ENCODE results near the gene OPRL1. TPM values are rescaled to one million over a fixed set of nuclear protein-coding genes. Genes with fewer than 3 reads are reported as not detected.
"Not testable (repeated sequence)": the region's sequence is repeated elsewhere in the genome, so short reads cannot be mapped to it uniquely, and the experiment has no call there.

Gene OPRL1
- total RNA-seq, 1 experiment from 2014 or later: 1.5 TPM

DNA sequence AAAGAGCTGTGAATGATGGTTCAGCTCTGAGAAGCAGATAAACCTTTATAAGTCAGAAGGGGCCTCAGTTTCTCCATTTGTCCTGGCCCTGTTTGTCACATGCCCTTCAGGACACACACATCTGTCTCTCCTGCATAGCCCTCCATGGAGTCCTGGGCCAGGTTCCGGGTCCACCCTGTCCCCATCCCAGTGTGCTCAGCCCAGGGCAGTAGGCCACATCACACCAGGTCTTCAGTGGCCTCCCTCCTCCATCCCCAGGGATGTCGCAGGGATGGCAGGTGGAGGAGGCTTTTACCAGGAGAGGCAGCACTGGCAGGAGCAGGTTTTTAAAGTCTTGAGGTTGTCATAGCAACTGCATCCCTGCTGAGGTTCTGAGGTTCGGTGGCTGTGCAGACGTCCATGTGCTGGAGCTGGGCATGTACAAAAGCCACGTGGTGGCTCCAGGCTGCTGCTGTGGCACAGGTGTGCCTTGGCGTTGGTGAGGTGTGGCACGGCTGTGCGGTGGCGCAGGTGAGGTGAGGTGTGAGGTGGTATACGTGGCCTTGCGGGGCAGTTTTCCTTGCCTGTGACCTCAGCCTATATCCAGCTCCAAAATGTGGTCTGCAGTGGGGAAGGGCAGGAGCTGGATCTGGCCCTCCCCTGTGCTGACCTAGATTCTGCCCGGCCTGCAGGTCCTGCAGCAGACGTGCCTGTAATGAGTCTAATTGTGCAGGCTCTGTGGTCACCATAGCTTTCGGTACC is 35.5 kb downstream of the OPRL1 start:
- TF ChIP-seq EZH2 (IDR thresholded peaks at IDR 0.05; ENCODE audit: low read depth): no peak
- TF ChIP-seq, protein P1, sequence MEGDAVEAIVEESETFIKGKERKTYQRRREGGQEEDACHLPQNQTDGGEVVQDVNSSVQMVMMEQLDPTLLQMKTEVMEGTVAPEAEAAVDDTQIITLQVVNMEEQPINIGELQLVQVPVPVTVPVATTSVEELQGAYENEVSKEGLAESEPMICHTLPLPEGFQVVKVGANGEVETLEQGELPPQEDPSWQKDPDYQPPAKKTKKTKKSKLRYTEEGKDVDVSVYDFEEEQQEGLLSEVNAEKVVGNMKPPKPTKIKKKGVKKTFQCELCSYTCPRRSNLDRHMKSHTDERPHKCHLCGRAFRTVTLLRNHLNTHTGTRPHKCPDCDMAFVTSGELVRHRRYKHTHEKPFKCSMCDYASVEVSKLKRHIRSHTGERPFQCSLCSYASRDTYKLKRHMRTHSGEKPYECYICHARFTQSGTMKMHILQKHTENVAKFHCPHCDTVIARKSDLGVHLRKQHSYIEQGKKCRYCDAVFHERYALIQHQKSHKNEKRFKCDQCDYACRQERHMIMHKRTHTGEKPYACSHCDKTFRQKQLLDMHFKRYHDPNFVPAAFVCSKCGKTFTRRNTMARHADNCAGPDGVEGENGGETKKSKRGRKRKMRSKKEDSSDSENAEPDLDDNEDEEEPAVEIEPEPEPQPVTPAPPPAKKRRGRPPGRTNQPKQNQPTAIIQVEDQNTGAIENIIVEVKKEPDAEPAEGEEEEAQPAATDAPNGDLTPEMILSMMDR (conservative IDR thresholded peaks at IDR 0.05): no peak
- peak in 1 of 2 experiments; percentile 31 for DNase-seq
- H3K79me2 ChIP-seq (ENCODE audit: low read depth): no peaks in the 10 kb centered on the region
- H3K36me3 ChIP-seq (ENCODE audit: low read depth): no peaks in the 10 kb centered on the region
- H3K4me3 ChIP-seq: no peak overlapping the region
- H3F3A ChIP-seq (ENCODE audit: insufficient read depth, low read depth): peaks cover 6% of the 10 kb centered on the region; the same call in 1 of the 2 replicates
- ChIA-PET CTCF (no interaction called here), POLR2A (ENCODE audit: unreplicated experiment) (interaction anchor here (0.6 kb wide), 1 partner anchor 433 kb away, joined by 6 read pairs; no protein-coding TSS in a partner anchor)
- H3K27me3 ChIP-seq (ENCODE audit: insufficient read depth, low read depth): peaks cover 55% of the 10 kb centered on the region
- no peaks in the 10 kb centered on the region for H3K9me3 ChIP-seq (ENCODE audit: insufficient read depth, low read depth)
- no peak overlapping the region for H2AFZ ChIP-seq
- no peaks in the 10 kb centered on the region for H3K4me1 ChIP-seq (replicated peaks; ENCODE audit: insufficient read depth)
- no peaks in the 10 kb centered on the region for H4K20me1 ChIP-seq (ENCODE audit: insufficient read depth)
- no TSS peak for BruUV-seq (replicated peaks)
- H3K4me2 ChIP-seq: no peak overlapping the region
- intact Hi-C loops (cut with micrococcal nuclease; ENCODE audit: unreplicated experiment): no loop called here
- no peak overlapping the region for H3K27ac ChIP-seq
- no peaks in the 10 kb centered on the region for H3K9me2 ChIP-seq (ENCODE audit: insufficient read depth)

DNA sequence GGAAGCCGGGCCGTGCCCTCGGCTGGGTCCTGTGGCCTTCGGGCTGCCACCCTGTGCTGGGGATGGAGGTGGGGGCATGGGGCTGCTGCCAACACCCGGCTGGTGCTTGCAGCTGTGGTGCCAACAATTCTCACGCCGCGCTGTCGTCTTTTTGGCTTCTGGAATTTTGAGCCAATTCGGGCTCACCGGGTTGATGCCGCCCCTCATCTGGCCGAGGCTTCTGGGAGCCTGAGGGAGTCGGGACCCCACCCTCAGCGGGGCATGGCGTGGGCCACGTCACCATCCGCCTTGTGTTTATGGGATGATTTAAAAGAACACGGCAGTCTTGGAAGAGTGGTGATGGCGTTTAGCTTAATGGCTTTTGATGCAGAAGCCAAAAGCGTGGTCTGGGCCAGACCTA is 36.1 kb downstream of the OPRL1 start:
- H3K27ac ChIP-seq: no peak overlapping the region
- H3F3A ChIP-seq (ENCODE audit: insufficient read depth, low read depth): peaks cover 6% of the 10 kb centered on the region; the same call in 1 of the 2 replicates
- H3K4me1 ChIP-seq (replicated peaks; ENCODE audit: insufficient read depth): no peaks in the 10 kb centered on the region
- H3K4me2 ChIP-seq: no peak overlapping the region
- no peaks in the 10 kb centered on the region for H3K9me2 ChIP-seq (ENCODE audit: insufficient read depth)
- no peaks in the 10 kb centered on the region for H3K9me3 ChIP-seq (ENCODE audit: insufficient read depth, low read depth)
- H3K27me3 ChIP-seq (ENCODE audit: insufficient read depth, low read depth): peaks cover 53% of the 10 kb centered on the region
- no peak overlapping the region for H2AFZ ChIP-seq
- no peaks in the 10 kb centered on the region for H3K36me3 ChIP-seq (ENCODE audit: low read depth)
- ChIA-PET POLR2A (ENCODE audit: unreplicated experiment) (interaction anchor here (0.7 kb wide), 1 partner anchor 106 kb away, joined by 3 read pairs; no protein-coding TSS in a partner anchor), CTCF (no interaction called here)
- peak in 1 of 2 experiments; percentile 25 for DNase-seq
- intact Hi-C loops (cut with micrococcal nuclease; ENCODE audit: unreplicated experiment): no loop called here
- no peaks in the 10 kb centered on the region for H4K20me1 ChIP-seq (ENCODE audit: insufficient read depth)
- no peak for TF ChIP-seq EZH2 (IDR thresholded peaks at IDR 0.05; ENCODE audit: low read depth)
- TF ChIP-seq, protein P1 (conservative IDR thresholded peaks at IDR 0.05): no peak
- BruUV-seq (replicated peaks): no TSS peak
- no peak overlapping the region for H3K4me3 ChIP-seq
- H3K79me2 ChIP-seq (ENCODE audit: low read depth): no peaks in the 10 kb centered on the region

DNA sequence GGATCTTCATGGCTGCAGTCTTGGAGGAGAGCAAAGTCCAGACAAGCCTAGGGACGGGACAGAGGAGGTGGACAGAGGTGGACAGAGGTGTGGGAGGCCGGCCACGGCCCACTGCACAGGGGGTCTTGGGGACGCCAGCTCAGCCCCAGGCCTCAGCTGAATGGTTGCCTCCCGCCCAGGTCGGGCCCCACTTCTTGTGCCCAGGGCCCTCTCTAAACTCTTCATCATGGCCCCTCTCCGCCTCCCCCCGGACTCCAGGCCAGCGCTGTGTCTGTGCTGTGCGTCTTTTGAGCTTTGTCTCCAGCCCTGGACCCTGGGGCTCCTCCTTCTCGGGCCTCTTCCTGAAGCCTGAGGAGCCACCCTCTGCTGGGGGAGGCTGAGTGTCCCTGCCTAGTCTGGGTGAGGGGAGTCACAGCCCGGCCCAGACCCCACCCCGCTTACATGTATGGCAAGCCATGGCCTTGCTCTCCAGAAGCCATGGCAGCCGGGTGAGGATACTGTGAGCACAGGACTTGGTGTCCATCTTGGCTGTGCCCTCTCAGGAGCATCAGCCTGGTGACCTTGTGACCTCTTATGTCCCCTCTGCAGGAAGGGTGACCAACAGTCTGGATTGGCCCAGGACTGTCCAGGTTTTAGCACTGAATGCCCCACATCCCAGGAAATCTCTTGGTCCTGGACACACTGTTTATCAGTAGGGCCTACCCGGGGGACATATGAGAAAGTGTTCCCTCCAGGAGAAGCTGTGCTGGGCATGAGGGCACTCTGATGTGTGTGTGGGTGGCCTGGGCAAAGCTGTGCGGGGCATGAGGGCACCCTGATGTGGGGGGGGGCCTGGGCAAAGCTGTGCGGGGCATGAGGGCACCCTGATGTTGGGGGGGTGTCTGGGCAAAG is 36.9 kb downstream of the OPRL1 start:
- no peak overlapping the region for H3K4me3 ChIP-seq
- intact Hi-C loops (cut with micrococcal nuclease; ENCODE audit: unreplicated experiment): no loop called here
- peaks cover 55% of the 10 kb centered on the region for H3K27me3 ChIP-seq (ENCODE audit: insufficient read depth, low read depth)
- no peak for TF ChIP-seq EZH2 (IDR thresholded peaks at IDR 0.05; ENCODE audit: low read depth)
- TF ChIP-seq, protein P1 (conservative IDR thresholded peaks at IDR 0.05): no peak
- H3K27ac ChIP-seq: no peak overlapping the region
- ChIA-PET CTCF (interaction anchor here (0.6 kb wide), 1 partner anchor 14 kb away, joined by 9 read pairs; no protein-coding TSS in a partner anchor), POLR2A (ENCODE audit: unreplicated experiment) (interaction anchor here (0.7 kb wide), 1 partner anchor 105 kb away, joined by 3 read pairs; no protein-coding TSS in a partner anchor)
- peaks cover 6% of the 10 kb centered on the region; the same call in 1 of the 2 replicates for H3F3A ChIP-seq (ENCODE audit: insufficient read depth, low read depth)
- no peaks in the 10 kb centered on the region for H3K9me2 ChIP-seq (ENCODE audit: insufficient read depth)
- H3K4me1 ChIP-seq (replicated peaks; ENCODE audit: insufficient read depth): no peaks in the 10 kb centered on the region
- peak in 1 of 2 experiments; percentile 33 for DNase-seq
- H2AFZ ChIP-seq: no peak overlapping the region
- no peaks in the 10 kb centered on the region for H3K9me3 ChIP-seq (ENCODE audit: insufficient read depth, low read depth)
- H3K4me2 ChIP-seq: no peak overlapping the region
- H3K36me3 ChIP-seq (ENCODE audit: low read depth): no peaks in the 10 kb centered on the region
- H4K20me1 ChIP-seq (ENCODE audit: insufficient read depth): no peaks in the 10 kb centered on the region
- H3K79me2 ChIP-seq (ENCODE audit: low read depth): no peaks in the 10 kb centered on the region
- BruUV-seq (replicated peaks): no TSS peak

DNA sequence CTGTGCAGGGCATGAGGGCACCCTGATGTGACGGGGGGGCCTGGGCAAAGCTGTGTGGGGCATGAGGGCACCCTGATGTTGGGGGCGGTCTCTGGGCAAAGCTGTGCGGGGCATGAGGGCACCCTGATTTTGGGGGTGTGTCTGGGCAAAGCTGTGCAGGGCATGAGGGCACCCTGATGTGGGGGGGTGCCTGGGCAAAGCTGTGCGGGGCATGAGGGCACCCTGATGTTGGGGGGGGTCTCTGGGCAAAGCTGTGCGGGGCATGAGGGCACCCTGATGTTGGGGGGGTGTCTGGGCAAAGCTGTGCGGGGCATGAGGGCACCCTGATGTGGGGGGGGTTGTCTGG is 37.5 kb downstream of the OPRL1 start:
- BruUV-seq (replicated peaks); H3K79me2 ChIP-seq (ENCODE audit: low read depth); H2AFZ ChIP-seq; H3F3A ChIP-seq (ENCODE audit: insufficient read depth, low read depth); H3K4me3 ChIP-seq; DNase-seq; H4K20me1 ChIP-seq (ENCODE audit: insufficient read depth); H3K27ac ChIP-seq; POLR2A ChIA-PET (ENCODE audit: unreplicated experiment); H3K4me1 ChIP-seq (replicated peaks; ENCODE audit: insufficient read depth); H3K9me3 ChIP-seq (ENCODE audit: insufficient read depth, low read depth); H3K36me3 ChIP-seq (ENCODE audit: low read depth); H3K9me2 ChIP-seq (ENCODE audit: insufficient read depth); H3K4me2 ChIP-seq; intact Hi-C loops (cut with micrococcal nuclease; ENCODE audit: unreplicated experiment): not testable (repeated sequence)
- peaks cover 55% of the 10 kb centered on the region for H3K27me3 ChIP-seq (ENCODE audit: insufficient read depth, low read depth)
- CTCF ChIA-PET: interaction anchor here (0.6 kb wide), 1 partner anchor 15 kb away, joined by 9 read pairs; no protein-coding TSS in a partner anchor

Data from PC-9 (cell line).